Vagina (tissue), 2 donors: ENCODE results near the gene COL23A1.
A peak's percentile ranks its signal among the peaks of the same experiment; 100 is the strongest.

Source experiments
- CTCF ChIP-seq, 3 experiments: fragments of 450-650 bp in 2 of 3; fragments of 200-600 bp in 1 of 3; sonication (generic) in 1 of 3; IDR thresholded peaks; one replicate each; pipeline ENCODE4 v1.5.1; 2017 to 2019; ENCODE audit warnings: antibody characterized with exemption in 3 of 3, mild to moderate bottlenecking in 2 of 3, moderate library complexity in 2 of 3
- POLR2A ChIP-seq, 2 donors: fragments of 450-650 bp; IDR thresholded peaks; one replicate each; pipeline ENCODE4 v1.6.1; 2017; ENCODE audit warnings: antibody characterized with exemption in 2 of 2, mild to moderate bottlenecking in 2 of 2, moderate library complexity in 2 of 2
- POLR2AphosphoS5 ChIP-seq, 2 donors: sonication (generic); formaldehyde crosslinking; IDR thresholded peaks; one replicate each; pipeline ENCODE4 v1.9.0; 2017; ENCODE audit warnings: antibody characterized with exemption in 2 of 2, mild to moderate bottlenecking in 2 of 2, low read depth in 1 of 2; ENCODE audit not compliant: insufficient read depth in 1 of 2

DNA sequence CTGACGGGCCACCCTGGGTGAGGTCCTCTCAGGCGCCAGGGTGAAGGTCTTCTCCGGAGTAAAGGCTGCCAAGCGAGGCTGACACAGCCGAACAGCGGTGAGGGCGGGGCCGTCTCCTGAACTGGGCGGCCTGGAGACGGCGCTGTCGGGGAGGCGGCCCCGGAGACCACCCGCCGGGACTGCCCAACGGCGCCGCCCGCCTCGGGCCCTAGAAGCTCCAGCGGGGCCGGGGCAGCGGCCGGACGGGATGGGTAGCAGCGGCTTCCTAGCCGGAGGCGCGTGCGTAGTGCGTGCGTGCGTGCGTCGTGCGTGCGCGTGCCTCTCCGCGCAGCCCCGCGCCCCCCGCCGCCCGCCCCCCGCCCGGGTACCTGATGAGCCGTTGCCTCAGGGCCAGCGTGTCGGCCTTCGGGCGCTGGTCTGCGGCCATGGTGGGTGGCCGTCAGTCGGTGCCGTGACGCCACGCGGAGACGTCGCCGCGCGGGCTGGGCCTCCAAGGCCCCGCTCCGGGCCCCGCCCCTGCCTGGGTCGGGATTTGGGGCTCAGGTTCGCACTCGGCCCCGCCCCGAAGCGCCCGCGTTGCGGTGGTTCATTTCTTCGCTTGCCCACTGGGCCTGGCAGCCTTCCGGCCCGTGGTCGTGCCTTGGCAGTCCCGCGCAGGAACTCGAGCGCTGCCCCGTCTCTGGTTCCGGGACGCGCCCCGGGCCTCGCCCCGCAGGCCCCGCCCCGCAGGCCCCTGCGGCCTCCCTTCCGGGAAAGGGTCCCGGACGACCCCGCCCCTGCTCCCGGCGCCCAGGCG, 357.9 kb downstream of the COL23A1 start, which contains the start of gene PHYKPL:
- TF ChIP-seq CTCF (IDR thresholded peaks at IDR 0.05) (no peak), POLR2AphosphoS5 (IDR thresholded peaks at IDR 0.05; ENCODE audit: insufficient read depth in 1 of 2, low read depth in 1 of 2) (peak in 1 of 2 donors; percentile 13), POLR2A (IDR thresholded peaks at IDR 0.05) (no peak)
